NCI-H510A treated with DMSO at 0.1 percent for 48 hours (cell line): ENCODE measurements around the gene ESRRA.
"Not testable (repeated sequence)": the region's sequence is repeated elsewhere in the genome, so short reads cannot be mapped to it uniquely, and the experiment has no call there.

ENCODE experiments used
- DNase-seq: peaks from one replicate; lab custom pipeline; 2025; lab: John Stamatoyannopoulos, UW

Gene ESRRA

GRCh38 chr11:64314146-64314804, 9.0 kb downstream of the ESRRA start:
- no peak for DNase-seq

- DNase-seq, result no peak
Observed at GRCh38 chr11:64314805-64315561, 9.7 kb downstream of the ESRRA start.

- not testable (repeated sequence) for DNase-seq
Observed at GRCh38 chr11:64315667-64316526, 10.6 kb downstream of the ESRRA start.

- no peak for DNase-seq
Observed at GRCh38 chr11:64316672-64317324, 11.5 kb downstream of the ESRRA start.

- DNase-seq, result peak; percentile 97
Observed at GRCh38 chr11:64317325-64317960, 12.1 kb downstream of the ESRRA start, which contains the start of gene TRMT112. TSS of gene TRMT112 (minus strand) at chr11:64317559. CDS start at chr11:64317526, 33 bp downstream.

- peak; percentile 92 for DNase-seq
Observed at GRCh38 chr11:64317961-64318765, 12.8 kb downstream of the ESRRA start, which contains the start of gene PRDX5. TSS of gene PRDX5 (plus strand) at chr11:64318121. CDS start at chr11:64318216, 95 bp downstream.

- DNase-seq, result no peak
Observed at GRCh38 chr11:64318766-64319761, 13.7 kb downstream of the ESRRA start.

GRCh38 chr11:64320556-64320955, 15.2 kb downstream of the ESRRA start:
- no peak for DNase-seq

GRCh38 chr11:64321026-64321425, 15.7 kb downstream of the ESRRA start:
- DNase-seq, result no peak

GRCh38 chr11:64321533-64321932, 16.2 kb downstream of the ESRRA start:
- no peak for DNase-seq

- DNase-seq, result no peak
Observed at GRCh38 chr11:64322925-64323260, 17.6 kb downstream of the ESRRA start.

- DNase-seq, result no peak
Observed at GRCh38 chr11:64323373-64323772, 18.0 kb downstream of the ESRRA start.

GRCh38 chr11:64323984-64324383, 18.7 kb downstream of the ESRRA start:
- not testable (repeated sequence) for DNase-seq

GRCh38 chr11:64324692-64325469, 19.6 kb downstream of the ESRRA start:
- DNase-seq, result no peak

GRCh38 chr11:64327375-64327774, 22.1 kb downstream of the ESRRA start:
- DNase-seq, result no peak

- DNase-seq, result no peak
Observed at GRCh38 chr11:64327993-64328392, 22.7 kb downstream of the ESRRA start.

GRCh38 chr11:64330888-64331287, 25.6 kb downstream of the ESRRA start:
- no peak for DNase-seq

- DNase-seq, result no peak
Observed at GRCh38 chr11:64331569-64332371, 26.4 kb downstream of the ESRRA start.
